Measurements from ENCODE around the gene PPAN.

The PPAN gene

DNA sequence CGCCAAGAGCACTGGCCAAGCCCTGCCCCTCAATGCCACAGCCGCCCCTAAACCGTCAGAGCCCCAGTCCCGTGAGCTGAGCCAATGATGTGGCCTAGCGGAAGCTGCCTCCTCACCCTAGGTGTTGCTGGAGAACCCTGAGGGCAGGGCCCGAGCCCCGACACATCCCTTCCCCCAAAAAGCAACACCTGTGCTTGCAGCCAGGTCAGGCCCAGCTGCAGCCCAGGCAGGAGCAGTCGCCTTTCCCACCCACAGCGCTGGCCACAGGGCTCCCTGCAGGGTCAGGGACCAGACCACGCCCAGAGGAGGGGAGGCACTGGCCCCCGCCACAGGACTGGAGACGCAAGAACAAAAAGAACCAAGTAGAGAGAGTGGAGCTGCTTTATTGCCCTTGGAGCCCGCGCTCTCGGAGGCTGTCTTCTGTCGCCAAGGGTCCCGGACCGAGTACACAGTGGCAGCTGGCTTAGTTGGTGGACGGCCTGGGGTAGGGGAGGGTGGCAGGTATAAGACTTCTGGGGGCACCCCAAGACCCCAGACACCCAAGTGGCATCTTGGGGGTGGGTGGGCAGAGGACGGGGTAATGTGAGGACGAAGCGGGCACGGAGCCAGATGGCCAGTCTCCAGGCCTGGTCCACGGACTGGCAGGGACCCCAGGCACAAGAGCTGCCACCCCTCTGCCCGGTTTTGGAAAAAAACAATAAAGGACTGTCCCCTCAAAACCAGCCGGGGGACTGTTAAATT is 8.7 kb downstream of the PPAN start:
- DNase-seq, result no peak

GRCh38 chr19:10115392-10116084 is 9.4 kb downstream of the PPAN start:
- no peak for DNase-seq

GRCh38 chr19:10116085-10116865 is 10.1 kb downstream of the PPAN start:
- no peak for DNase-seq

GRCh38 chr19:10116866-10117616 is 10.9 kb downstream of the PPAN start:
- no peak for DNase-seq

GRCh38 chr19:10118960-10119359 is 12.8 kb downstream of the PPAN start:
- DNase-seq, result no peak

- DNase-seq, result no peak
Observed at GRCh38 chr19:10120538-10121189, 14.5 kb downstream of the PPAN start.

GRCh38 chr19:10122045-10122444 is 15.9 kb downstream of the PPAN start:
- no peak for DNase-seq

DNA sequence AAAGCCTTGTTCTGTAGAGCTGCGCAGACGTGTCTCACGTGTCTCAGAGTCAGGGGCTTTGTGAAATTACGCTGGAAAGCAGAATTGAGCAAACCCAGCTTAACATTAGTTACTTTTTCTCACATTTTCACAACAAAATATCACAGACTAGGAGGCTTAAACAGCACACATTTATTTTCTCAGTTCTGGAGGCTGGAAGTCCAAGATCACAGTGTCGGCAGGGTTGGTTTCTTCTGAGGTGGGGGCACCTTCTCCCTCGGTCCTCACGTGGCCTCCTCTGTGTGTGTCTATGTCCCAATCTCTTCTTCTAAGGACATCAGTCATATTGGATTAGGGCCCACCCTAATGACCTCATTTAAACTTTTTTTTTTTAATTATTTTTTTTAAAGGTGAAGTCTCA is 18.3 kb downstream of the PPAN start:
- no peak for DNase-seq

GRCh38 chr19:10126213-10126639 is 20.1 kb downstream of the PPAN start:
- peak; percentile 22 for DNase-seq

GRCh38 chr19:10132905-10133304 is 26.7 kb downstream of the PPAN start:
- no peak for DNase-seq

DNA sequence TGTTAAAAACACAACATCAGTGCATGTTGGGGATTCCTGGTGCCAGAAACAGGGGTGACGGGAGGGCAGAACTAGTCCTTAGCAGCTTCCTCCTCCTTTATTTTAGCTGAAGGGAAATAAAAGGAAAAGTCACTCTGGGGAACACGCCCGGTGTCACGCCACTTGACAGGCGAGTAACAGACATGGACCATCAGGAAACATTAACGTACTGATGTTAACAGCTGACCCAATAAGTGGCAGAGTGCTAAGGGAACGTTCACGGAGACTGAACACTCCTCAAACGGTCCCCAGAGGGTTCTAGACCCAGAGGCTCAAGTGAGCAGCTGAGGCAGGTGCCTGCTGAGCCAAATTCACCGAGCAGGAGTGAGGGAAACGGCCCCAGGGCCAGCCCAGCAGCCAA is 27.4 kb downstream of the PPAN start:
- DNase-seq, result no peak

DNA sequence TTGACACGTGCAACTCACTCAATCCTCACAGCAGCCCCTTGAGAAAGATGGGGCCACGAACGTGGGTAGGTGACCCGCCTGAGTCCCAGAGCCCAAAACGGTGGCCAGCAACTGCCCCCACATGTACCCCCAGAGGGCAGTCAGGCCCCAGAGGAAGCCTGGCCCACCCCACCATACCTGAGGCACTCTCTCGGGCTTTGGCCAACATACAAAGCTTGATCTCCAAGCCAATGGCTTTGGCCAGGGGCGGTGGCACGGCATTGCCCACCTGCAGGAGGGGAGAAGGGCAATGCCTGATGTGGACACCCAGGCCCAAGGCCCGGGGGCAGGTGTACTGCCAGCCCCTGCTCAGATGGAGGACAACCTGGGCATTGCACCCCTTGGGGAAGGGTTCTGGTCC is 27.9 kb downstream of the PPAN start:
- no peak for DNase-seq

GRCh38 chr19:10135551-10136334 is 29.6 kb downstream of the PPAN start:
- DNase-seq, result no peak

- DNase-seq, result no peak
Observed at GRCh38 chr19:10136936-10137335, 30.8 kb downstream of the PPAN start.

DNA sequence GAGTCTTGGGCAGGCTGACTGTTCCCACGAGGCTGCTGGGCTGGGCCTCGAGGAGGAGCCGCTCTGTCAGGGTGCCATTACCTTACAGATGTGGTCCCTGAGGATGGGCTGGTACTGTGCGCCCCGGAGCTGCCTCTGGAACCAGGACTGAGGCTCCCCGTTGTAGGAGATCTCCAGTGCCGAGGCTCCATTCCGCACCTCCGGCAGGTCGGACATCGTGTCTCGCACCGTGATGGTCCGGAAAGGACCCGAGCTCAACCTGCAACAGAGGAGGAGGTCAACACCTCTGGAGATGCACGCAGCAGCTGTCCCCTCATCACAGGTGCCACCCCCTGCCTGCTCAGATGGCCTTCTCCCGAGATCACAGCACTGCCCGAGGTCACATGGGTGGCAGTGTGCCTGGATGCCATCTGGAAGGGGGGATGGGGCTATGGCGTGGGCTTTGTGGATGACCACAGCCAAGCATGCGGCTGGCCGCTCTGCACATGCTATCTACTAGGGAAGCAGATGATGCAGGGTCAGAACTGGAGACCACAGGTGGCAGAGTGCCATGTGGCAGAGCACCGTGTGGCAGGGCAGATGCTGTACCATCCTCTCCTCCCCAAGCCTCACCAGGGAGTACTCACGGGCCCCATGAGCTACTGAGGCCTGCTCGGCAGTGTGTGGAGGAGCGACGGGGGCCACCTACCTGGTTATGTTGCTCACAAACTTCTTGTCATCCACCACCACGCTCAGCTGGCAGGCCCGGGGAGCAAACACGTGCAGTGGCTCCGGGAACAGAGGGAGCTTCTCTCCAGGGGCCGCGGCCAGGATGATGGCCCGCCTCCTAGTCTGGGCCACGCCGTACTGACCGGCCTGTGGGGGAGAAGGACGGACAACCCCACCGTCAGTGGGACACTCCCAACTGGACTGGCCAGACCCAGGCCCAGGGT is 31.9 kb downstream of the PPAN start:
- DNase-seq, result no peak

GRCh38 chr19:10138879-10139795 is 33.0 kb downstream of the PPAN start:
- DNase-seq, result no peak

GRCh38 chr19:10139952-10140351 is 33.8 kb downstream of the PPAN start:
- DNase-seq, result no peak

- no peak for DNase-seq
Observed at GRCh38 chr19:10141479-10141878, 35.3 kb downstream of the PPAN start.

- DNase-seq, result no peak
Observed at GRCh38 chr19:10141973-10142372, 35.8 kb downstream of the PPAN start.
